ENCODE data around the gene ABCC10. TPM values are rescaled to one million over a fixed set of nuclear protein-coding genes. Genes with fewer than 3 reads are reported as not detected.
A peak's percentile ranks its signal among the peaks of the same experiment; 100 is the strongest.

Gene ABCC10
- total RNA-seq, 2 donors from 2014 or later, result 24.3 to 58.9 TPM

DNA sequence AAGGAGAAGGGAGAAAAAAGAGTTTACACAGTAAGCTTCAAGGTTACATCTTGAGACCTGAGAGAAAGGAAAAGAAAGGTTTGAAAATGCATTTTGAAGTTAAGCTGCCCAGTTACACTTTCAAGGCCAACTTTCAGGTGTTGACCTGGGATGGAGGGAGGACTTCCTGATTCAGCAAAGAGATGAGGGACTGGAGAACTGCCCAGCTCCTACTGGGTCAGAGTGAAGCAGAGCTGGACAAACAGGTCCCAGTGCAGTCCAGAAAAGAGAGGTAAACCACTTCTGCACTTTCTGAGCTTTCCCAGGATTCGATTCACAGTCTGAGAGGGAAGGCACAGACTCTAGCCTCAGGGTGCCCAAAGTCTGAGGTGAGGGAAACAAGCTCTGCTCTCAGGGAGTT lies 44.1 kb downstream of the ABCC10 start:
- TF ChIP-seq, protein P1, sequence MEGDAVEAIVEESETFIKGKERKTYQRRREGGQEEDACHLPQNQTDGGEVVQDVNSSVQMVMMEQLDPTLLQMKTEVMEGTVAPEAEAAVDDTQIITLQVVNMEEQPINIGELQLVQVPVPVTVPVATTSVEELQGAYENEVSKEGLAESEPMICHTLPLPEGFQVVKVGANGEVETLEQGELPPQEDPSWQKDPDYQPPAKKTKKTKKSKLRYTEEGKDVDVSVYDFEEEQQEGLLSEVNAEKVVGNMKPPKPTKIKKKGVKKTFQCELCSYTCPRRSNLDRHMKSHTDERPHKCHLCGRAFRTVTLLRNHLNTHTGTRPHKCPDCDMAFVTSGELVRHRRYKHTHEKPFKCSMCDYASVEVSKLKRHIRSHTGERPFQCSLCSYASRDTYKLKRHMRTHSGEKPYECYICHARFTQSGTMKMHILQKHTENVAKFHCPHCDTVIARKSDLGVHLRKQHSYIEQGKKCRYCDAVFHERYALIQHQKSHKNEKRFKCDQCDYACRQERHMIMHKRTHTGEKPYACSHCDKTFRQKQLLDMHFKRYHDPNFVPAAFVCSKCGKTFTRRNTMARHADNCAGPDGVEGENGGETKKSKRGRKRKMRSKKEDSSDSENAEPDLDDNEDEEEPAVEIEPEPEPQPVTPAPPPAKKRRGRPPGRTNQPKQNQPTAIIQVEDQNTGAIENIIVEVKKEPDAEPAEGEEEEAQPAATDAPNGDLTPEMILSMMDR (IDR thresholded peaks at IDR 0.05), result no peak

DNA sequence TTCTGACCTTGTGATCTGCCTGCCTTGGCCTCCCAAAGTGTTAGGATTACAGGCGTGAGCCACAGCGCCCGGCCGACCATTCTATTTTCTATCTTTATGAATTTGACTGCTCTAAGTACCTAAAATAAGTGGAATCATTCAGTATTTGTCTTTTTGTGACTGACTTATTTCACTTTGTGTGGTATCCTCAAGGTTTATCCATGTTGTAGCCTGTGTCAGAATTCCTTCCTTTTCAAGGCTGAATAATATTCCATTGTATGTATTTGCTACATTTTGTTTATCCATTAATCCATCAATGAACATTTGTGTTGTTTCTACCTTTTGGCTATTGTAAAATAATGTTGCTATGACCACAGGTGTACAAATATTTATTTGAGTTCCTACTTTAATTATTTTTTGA lies 45.2 kb downstream of the ABCC10 start:
- DNase-seq (ENCODE audit: low spot score) (no peak), ATAC-seq (ENCODE audit: insufficient number of reproducible peaks, low FRiP score, low read depth) (no peak)
- TF ChIP-seq, protein P1 (IDR thresholded peaks at IDR 0.05), result no peak
- Histone ChIP-seq H3K27ac (no peak overlapping the region), H3K27me3 (replicated peaks; ENCODE audit: insufficient read depth) (no peaks in the 10 kb centered on the region), H3K36me3 (no peaks in the 10 kb centered on the region), H3K4me1 (ENCODE audit: control insufficient read depth in 1 of 2, low read depth in 2 of 2) (no peaks in the 10 kb centered on the region), H3K9me3 (no peaks in the 10 kb centered on the region), H3K4me3 (no peak overlapping the region)

More for the DNA sequence above, 44.1 kb downstream of the ABCC10 start:
- ATAC-seq (ENCODE audit: insufficient number of reproducible peaks, low FRiP score, low read depth) (no peak), DNase-seq (ENCODE audit: low spot score) (no peak)
- H3K36me3 ChIP-seq, result no peaks in the 10 kb centered on the region
- no peaks in the 10 kb centered on the region for H3K27me3 ChIP-seq (replicated peaks; ENCODE audit: insufficient read depth)
- no peaks in the 10 kb centered on the region for H3K9me3 ChIP-seq
- H3K27ac ChIP-seq, result no peak overlapping the region
- no peak overlapping the region for H3K4me3 ChIP-seq
- no peaks in the 10 kb centered on the region for H3K4me1 ChIP-seq (ENCODE audit: control insufficient read depth in 1 of 2, low read depth in 2 of 2)

DNA sequence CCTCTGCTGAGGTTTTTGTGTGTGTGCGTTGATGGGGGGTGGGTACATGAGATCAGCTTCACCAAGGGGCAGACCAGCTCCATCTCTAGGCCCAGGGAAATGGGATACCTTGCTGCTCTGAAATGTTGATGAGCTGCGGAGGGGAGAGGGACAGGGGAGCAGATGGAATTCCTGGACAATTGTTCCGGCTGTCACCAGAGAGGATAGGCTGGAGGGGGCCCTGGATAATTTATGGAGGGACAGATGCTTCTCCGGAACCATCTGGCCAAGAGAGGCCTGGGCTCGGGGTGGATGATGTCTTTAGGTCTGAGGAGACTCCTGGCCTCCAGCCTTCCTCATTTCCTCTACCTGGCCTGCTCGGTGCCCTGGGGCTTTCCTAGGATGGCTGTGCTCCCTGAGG lies 48.2 kb downstream of the ABCC10 start:
- H3K9me3 ChIP-seq, result no peaks in the 10 kb centered on the region
- H3K27ac ChIP-seq, result no peak overlapping the region
- TF ChIP-seq, protein P1 (IDR thresholded peaks at IDR 0.05), result no peak
- no peaks in the 10 kb centered on the region for H3K36me3 ChIP-seq
- no peak overlapping the region for H3K4me3 ChIP-seq
- no peak for ATAC-seq (ENCODE audit: insufficient number of reproducible peaks, low FRiP score, low read depth)
- no peak for DNase-seq (ENCODE audit: low spot score)
- H3K27me3 ChIP-seq (replicated peaks; ENCODE audit: insufficient read depth), result no peaks in the 10 kb centered on the region
- peaks cover 6 to 22% of the 10 kb centered on the region in 2 donors for H3K4me1 ChIP-seq (ENCODE audit: control insufficient read depth in 1 of 2, low read depth in 2 of 2)

DNA sequence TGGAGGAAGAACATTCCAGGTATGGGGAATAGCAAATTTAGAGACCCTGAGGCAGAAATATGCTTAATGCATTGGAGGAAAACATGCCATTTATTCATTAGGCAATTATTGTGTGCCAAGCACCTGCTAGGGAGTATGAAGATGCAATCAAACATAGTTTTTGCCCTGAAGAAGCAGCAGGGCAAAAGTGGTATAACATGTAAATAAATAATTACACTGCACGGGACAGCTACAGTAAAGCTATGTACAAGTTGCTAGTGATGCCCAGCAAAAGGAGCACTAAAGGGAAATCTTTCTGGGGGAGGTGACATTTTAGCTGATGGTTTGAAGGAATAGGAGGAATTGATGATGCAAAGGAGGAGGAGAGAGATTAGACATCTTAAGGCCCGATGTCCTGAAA lies 49.4 kb downstream of the ABCC10 start:
- DNase-seq (ENCODE audit: low spot score) (no peak), ATAC-seq (ENCODE audit: insufficient number of reproducible peaks, low FRiP score, low read depth) (no peak)
- peaks cover 6 to 22% of the 10 kb centered on the region in 2 donors for H3K4me1 ChIP-seq (ENCODE audit: control insufficient read depth in 1 of 2, low read depth in 2 of 2)
- no peak overlapping the region for H3K27ac ChIP-seq
- TF ChIP-seq, protein P1 (IDR thresholded peaks at IDR 0.05), result no peak
- no peaks in the 10 kb centered on the region for H3K9me3 ChIP-seq
- no peaks in the 10 kb centered on the region for H3K27me3 ChIP-seq (replicated peaks; ENCODE audit: insufficient read depth)
- H3K4me3 ChIP-seq, result peak overlapping the region; percentile 87
- H3K36me3 ChIP-seq, result no peaks in the 10 kb centered on the region

DNA sequence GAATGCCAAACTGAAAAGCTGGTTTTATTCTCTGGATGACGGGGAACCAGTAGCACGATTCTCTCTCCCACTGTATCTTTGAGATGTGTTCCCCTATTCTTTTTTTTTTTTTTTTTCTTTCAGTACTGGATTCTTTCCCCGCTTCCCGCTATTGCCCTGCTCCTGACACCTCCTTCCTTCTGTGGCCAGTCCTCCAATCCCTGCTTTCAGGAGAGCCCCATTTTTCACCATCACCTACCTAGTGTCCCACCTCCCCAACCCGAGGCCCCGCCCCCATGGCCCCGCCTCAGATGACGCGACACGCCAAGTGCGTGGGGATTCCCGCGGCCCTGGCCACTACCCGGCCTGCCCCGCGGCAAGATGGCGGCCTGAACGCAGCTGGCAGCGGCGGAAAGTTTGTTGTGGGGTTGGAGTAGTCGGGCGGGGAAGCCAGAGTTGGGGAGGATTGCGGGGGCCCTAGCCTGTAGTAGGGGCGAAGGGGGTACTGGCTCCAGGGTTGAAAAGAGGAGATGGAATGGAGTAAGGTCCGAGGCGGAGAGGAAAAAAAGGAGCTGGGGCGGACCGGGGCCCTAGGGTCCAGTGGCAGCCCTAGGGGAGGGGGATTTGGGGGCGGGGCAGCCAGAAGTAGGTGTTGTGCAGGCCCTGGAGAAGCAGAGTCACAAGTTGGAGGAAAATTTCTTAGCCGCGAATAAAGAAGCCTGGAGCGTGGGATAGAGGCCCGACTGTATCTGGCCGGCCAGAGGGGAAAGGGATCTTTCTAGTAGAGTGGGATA lies 50.1 kb downstream of the ABCC10 start, which contains the start of gene TJAP1:
Gene TJAP1, plus strand, starts transcription at position 336 of the 773 bp plus-strand sequence. CDS start 21,432 bp downstream, outside the sequence.
- H3K36me3 ChIP-seq, result no peaks in the 10 kb centered on the region
- H3K4me1 ChIP-seq (ENCODE audit: control insufficient read depth in 1 of 2, low read depth in 2 of 2), result peaks cover 6 to 22% of the 10 kb centered on the region in 2 donors
- peak within 1 kb of the TSS; percentile 87 for H3K4me3 ChIP-seq
- TF ChIP-seq, protein P1 (IDR thresholded peaks at IDR 0.05), result no peak
- peak; percentile 72 for DNase-seq (ENCODE audit: low spot score)
- no peaks in the 10 kb centered on the region for H3K27me3 ChIP-seq (replicated peaks; ENCODE audit: insufficient read depth)
- peak; percentile 87 for ATAC-seq (ENCODE audit: insufficient number of reproducible peaks, low FRiP score, low read depth)
- no peaks in the 10 kb centered on the region for H3K9me3 ChIP-seq
- peak within 1 kb of the TSS; percentile 49 to 59 for H3K27ac ChIP-seq

Measured in thoracic aorta (tissue), 2 donors.